DOHH2 (cell line): ENCODE measurements around the gene YIF1A.

Source experiments
- H3F3A ChIP-seq: fragments of 200-600 bp; sonication (generic), shearing (Covaris generic); 2 replicates; pipeline ENCODE4 v1.6.0; 2016; ENCODE audit warnings: antibody characterized with exemption, mild to moderate bottlenecking; ENCODE audit not compliant: control insufficient read depth, insufficient read depth
- H3K27ac ChIP-seq: fragments of 200-600 bp; sonication (generic); 2 replicates; pipeline ENCODE4 v1.5.1; 2014; ENCODE audit warnings: low read depth, mild to moderate bottlenecking, low read length, moderate library complexity
- H3K27me3 ChIP-seq: fragments of 200-600 bp; sonication (generic); 2 replicates; pipeline ENCODE4 v1.6.1; 2014; ENCODE audit warnings: mild to moderate bottlenecking, low read length, mixed read lengths; ENCODE audit not compliant: control insufficient read depth
- H3K36me3 ChIP-seq: fragments of 200-600 bp; sonication (generic); 2 replicates; pipeline ENCODE4 v1.6.1; 2014; ENCODE audit warnings: mild to moderate bottlenecking, low read length, moderate library complexity, mixed read lengths; ENCODE audit not compliant: control insufficient read depth
- H3K4me1 ChIP-seq: fragments of 200-600 bp; sonication (generic); 2 replicates; pipeline ENCODE4 v1.6.1; 2014; ENCODE audit warnings: mild to moderate bottlenecking, low read length, mixed read lengths; ENCODE audit not compliant: control insufficient read depth
- H3K4me2 ChIP-seq: fragments of 200-600 bp; sonication (generic); 2 replicates; pipeline ENCODE4 v1.6.0; 2014; ENCODE audit warnings: mild to moderate bottlenecking, low read length, moderate library complexity
- H3K4me3 ChIP-seq: fragments of 200-600 bp; sonication (generic); 2 replicates; pipeline ENCODE4 v1.5.1; 2014; ENCODE audit warnings: mild to moderate bottlenecking, low read length, mixed read lengths
- H3K79me2 ChIP-seq: fragments of 200-600 bp; sonication (generic); 2 replicates; pipeline ENCODE4 v1.6.1; 2014; ENCODE audit warnings: mild to moderate bottlenecking, low read length, mixed read lengths; ENCODE audit not compliant: control insufficient read depth
- H3K9me2 ChIP-seq: fragments of 200-600 bp; sonication (generic); replicated peaks from 2 replicates; pipeline ENCODE4 v1.6.1; 2014; ENCODE audit warnings: mild to moderate bottlenecking, low read length, mixed read lengths; ENCODE audit not compliant: control insufficient read depth
- H3K9me3 ChIP-seq: fragments of 200-600 bp; sonication (generic); 2 replicates; pipeline ENCODE4 v1.6.1; 2014; ENCODE audit warnings: antibody characterized with exemption, low read length, mixed read lengths; ENCODE audit not compliant: control insufficient read depth, insufficient read depth
- H4K20me1 ChIP-seq: fragments of 200-600 bp; sonication (generic); 2 replicates; pipeline ENCODE4 v1.6.0; 2014; ENCODE audit warnings: low read depth, mild to moderate bottlenecking, antibody characterized with exemption, low read length, moderate library complexity; ENCODE audit not compliant: control insufficient read depth, insufficient read depth
- EZH2phosphoT487 ChIP-seq: fragments of 200-600 bp; sonication (generic); IDR thresholded peaks from 2 replicates; pipeline ENCODE4 v1.6.1; 2017; ENCODE audit warnings: borderline replicate concordance, mild to moderate bottlenecking, antibody characterized with exemption, low read length, moderate library complexity, mixed read lengths
- TF ChIP-seq, protein P1 (sequence below): fragments of 200-600 bp; sonication (generic); IDR thresholded peaks from one replicate; pipeline ENCODE4 v1.5.1; 2014; ENCODE audit warnings: antibody characterized with exemption, mild to moderate bottlenecking, low read depth, low read length; ENCODE audit not compliant: poor library complexity, severe bottlenecking

Gene YIF1A

DNA sequence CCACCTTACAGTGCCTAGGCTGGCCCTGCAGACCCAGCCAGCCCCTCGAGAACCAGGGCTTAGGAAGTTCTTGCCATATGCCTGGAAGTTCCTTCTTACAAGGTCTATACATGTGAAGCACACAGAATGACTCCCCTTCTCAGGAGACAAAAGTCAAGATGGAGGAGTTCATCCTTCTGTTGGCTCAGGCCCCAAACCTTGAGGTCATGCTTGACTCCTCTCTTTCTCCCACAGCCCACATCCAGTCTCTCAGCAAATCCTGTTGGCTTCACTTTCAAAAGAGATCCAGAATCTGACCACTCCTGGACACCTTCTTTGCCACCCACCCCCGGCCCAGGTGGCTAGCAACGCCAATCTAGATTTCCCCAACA, 29.6 kb upstream of the YIF1A start:
- no peaks in the 10 kb centered on the region for H3K36me3 ChIP-seq
- peak overlapping the region; percentile 72 for H3K4me3 ChIP-seq
- H3K27me3 ChIP-seq = no peaks in the 10 kb centered on the region
- H4K20me1 ChIP-seq = no peaks in the 10 kb centered on the region
- peak overlapping the region; percentile 92 for H3K4me2 ChIP-seq
- TF ChIP-seq, protein P1, sequence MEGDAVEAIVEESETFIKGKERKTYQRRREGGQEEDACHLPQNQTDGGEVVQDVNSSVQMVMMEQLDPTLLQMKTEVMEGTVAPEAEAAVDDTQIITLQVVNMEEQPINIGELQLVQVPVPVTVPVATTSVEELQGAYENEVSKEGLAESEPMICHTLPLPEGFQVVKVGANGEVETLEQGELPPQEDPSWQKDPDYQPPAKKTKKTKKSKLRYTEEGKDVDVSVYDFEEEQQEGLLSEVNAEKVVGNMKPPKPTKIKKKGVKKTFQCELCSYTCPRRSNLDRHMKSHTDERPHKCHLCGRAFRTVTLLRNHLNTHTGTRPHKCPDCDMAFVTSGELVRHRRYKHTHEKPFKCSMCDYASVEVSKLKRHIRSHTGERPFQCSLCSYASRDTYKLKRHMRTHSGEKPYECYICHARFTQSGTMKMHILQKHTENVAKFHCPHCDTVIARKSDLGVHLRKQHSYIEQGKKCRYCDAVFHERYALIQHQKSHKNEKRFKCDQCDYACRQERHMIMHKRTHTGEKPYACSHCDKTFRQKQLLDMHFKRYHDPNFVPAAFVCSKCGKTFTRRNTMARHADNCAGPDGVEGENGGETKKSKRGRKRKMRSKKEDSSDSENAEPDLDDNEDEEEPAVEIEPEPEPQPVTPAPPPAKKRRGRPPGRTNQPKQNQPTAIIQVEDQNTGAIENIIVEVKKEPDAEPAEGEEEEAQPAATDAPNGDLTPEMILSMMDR = no peak
- TF ChIP-seq EZH2phosphoT487 = no peak
- peak overlapping the region; percentile 94 for H3K27ac ChIP-seq
- H3K9me2 ChIP-seq = no peaks in the 10 kb centered on the region
- H3K9me3 ChIP-seq = peaks cover 8% of the 10 kb centered on the region; the same call in 1 of the 2 replicates
- H3F3A ChIP-seq = peaks cover 11% of the 10 kb centered on the region
- H3K4me1 ChIP-seq = peaks cover 41% of the 10 kb centered on the region
- H3K79me2 ChIP-seq = no peaks in the 10 kb centered on the region

DNA sequence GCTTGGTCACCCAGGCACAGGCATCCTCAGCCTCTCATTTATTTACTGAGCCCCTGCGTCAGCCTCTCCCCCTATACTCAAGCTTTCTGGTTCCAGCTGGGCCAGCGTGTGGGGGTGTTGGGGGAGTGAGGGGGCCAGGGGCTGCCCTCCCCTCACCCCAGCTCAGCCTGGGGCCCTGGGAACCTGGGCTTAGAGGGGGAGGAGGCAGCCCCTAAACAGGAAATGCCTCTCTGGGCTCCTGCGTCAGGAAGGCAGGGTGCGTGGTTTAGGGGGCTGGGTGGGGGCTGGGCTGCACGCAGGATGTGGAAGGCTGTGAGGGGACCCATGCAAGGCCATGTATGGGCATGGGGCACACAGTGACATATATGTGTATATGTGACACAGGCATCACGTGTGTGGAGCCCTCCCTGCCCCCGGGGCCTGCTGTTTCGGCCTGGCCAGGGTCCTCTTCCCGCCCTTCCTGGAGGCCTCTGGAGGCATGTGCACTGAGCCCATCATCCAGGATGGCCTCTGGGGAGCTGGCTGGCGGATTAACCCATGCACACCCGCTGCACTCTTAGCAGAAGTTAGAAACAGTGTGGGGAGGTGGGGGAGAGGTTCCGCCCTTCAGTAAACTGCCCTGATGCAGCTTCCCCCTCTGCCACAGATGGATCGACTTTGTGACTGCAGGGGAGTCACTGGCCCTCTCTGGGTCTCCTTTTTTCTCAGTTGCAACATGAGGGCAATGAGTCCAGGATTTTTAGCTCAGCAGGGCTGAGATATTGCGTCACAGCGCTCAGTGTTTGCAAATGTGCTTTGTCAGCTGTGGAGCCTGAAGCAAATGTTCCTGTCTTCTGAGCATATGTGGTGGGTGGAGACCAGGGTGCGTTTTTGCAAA, 29.0 kb upstream of the YIF1A start:
- H3K4me2 ChIP-seq = peak overlapping the region; percentile 92
- no peaks in the 10 kb centered on the region for H3K36me3 ChIP-seq
- H4K20me1 ChIP-seq = no peaks in the 10 kb centered on the region
- H3K27ac ChIP-seq = peak overlapping the region; percentile 94
- TF ChIP-seq, protein P1 = no peak
- no peak for TF ChIP-seq EZH2phosphoT487
- H3K9me2 ChIP-seq = no peaks in the 10 kb centered on the region
- peaks cover 8% of the 10 kb centered on the region; the same call in 1 of the 2 replicates for H3K9me3 ChIP-seq
- no peaks in the 10 kb centered on the region for H3K79me2 ChIP-seq
- no peaks in the 10 kb centered on the region for H3K27me3 ChIP-seq
- H3F3A ChIP-seq = peaks cover 11% of the 10 kb centered on the region
- H3K4me3 ChIP-seq = peak overlapping the region; percentile 72
- peaks cover 47% of the 10 kb centered on the region for H3K4me1 ChIP-seq

DNA sequence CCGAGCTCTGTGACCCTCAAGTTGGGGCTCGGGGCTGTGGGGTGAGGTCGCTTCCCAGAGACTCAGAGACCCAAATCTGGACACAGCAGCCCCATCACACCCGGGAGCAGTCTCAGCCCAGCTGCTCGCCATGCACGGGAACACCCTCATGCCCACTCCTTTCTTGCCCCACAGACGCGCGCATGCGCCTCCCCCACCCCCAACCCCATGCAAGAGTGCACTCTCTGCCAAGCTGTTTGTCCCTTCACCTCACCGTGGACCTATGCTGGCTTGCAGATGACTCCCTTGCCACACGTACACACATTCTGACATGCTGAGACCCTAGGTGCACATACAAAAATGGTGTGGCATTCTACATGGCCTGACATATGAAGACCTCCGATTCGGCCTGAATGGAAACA, 28.4 kb upstream of the YIF1A start:
- peak overlapping the region; percentile 92 for H3K4me2 ChIP-seq
- H3K36me3 ChIP-seq = no peaks in the 10 kb centered on the region
- H3F3A ChIP-seq = peaks cover 11% of the 10 kb centered on the region
- H3K4me1 ChIP-seq = peaks cover 49% of the 10 kb centered on the region
- H3K9me2 ChIP-seq = no peaks in the 10 kb centered on the region
- no peaks in the 10 kb centered on the region for H3K27me3 ChIP-seq
- no peaks in the 10 kb centered on the region for H4K20me1 ChIP-seq
- peak overlapping the region; percentile 72 for H3K4me3 ChIP-seq
- peaks cover 8% of the 10 kb centered on the region; the same call in 1 of the 2 replicates for H3K9me3 ChIP-seq
- TF ChIP-seq, protein P1 = no peak
- TF ChIP-seq EZH2phosphoT487 = no peak
- no peaks in the 10 kb centered on the region for H3K79me2 ChIP-seq
- H3K27ac ChIP-seq = peak overlapping the region; percentile 94
